ENCODE measurements around the gene EEF2.

DNA sequence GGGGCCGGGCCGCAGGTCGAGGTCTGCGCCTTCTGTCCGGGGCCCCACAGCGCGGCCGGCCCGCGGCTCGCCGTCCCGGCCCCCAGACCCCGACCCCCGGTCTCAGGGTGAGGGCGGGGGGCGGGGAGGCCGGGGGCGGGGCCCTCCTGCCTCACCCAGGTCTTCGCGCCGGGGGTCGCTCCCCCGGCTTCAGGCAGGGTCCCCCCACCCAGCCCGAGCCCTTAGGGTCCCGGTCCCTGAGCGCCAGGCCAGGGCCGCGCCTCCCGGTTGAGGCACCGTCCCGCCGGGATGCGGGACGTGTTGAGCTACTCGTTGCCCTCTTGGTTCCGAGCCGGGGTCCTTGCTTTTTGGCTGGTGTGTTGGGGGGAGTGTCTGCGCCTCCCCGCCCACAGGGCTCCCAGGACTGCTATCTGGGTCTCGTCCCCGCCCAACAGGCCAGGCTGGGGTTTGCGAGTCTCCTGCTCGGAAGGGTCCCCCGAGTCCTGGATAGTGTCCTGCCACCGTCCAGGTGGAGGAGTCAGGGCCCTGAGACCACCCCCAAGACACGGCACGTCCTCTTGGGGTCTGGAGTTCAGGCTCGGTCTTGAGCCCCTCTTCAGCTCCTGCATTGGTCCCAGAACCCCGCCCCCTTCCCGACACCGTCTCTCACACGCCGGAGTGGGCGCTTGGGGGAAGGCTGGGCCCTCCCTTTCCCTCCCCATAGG, 22.7 kb upstream of the EEF2 start:
- TF ChIP-seq, protein P1, sequence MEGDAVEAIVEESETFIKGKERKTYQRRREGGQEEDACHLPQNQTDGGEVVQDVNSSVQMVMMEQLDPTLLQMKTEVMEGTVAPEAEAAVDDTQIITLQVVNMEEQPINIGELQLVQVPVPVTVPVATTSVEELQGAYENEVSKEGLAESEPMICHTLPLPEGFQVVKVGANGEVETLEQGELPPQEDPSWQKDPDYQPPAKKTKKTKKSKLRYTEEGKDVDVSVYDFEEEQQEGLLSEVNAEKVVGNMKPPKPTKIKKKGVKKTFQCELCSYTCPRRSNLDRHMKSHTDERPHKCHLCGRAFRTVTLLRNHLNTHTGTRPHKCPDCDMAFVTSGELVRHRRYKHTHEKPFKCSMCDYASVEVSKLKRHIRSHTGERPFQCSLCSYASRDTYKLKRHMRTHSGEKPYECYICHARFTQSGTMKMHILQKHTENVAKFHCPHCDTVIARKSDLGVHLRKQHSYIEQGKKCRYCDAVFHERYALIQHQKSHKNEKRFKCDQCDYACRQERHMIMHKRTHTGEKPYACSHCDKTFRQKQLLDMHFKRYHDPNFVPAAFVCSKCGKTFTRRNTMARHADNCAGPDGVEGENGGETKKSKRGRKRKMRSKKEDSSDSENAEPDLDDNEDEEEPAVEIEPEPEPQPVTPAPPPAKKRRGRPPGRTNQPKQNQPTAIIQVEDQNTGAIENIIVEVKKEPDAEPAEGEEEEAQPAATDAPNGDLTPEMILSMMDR (IDR thresholded peaks at IDR 0.05; ENCODE audit: extremely low read depth in 1 of 2, insufficient read depth in 1 of 2, low read depth in 1 of 2, low read length in 2 of 2) = no peak
- TF ChIP-seq POLR2A (IDR thresholded peaks at IDR 0.05; ENCODE audit: low read depth, low read length) (no peak), FOS (IDR thresholded peaks at IDR 0.05; ENCODE audit: borderline replicate concordance, insufficient read depth, low read length) (no peak), POLR2AphosphoS5 (IDR thresholded peaks at IDR 0.05; ENCODE audit: insufficient read depth, low read depth, low read length) (no peak), EZH2 (IDR thresholded peaks at IDR 0.05; ENCODE audit: borderline replicate concordance, low read depth, low read length, severe bottlenecking) (no peak)
